A673 (cell line): Measurements from ENCODE around the gene EAPP. TPM values are rescaled to one million over a fixed set of nuclear protein-coding genes. Genes with fewer than 3 reads are reported as not detected.
A peak's percentile ranks its signal among the peaks of the same experiment; 100 is the strongest.

Source experiments
- BruUV-seq: library from RNA; stranded (reverse); fragments of 400-500 nt; replicated peaks from 2 replicates; lab custom pipeline; 2021; lab: Mats Ljungman, UMichigan
- CTCF ChIA-PET: fragments of 300-600 bp; sonication (Branson Sonifier 250); formaldehyde crosslinking; loops from one replicate; lab custom pipeline; 2022; ENCODE audit warnings: antibody characterized with exemption; lab: Charles Lee
- POLR2A ChIA-PET: fragments of 300-600 bp; sonication (Branson Sonifier 250); formaldehyde crosslinking; loops from one replicate; lab custom pipeline; 2022; ENCODE audit warnings: antibody characterized with exemption; ENCODE audit not compliant: low non-redundant PET; lab: Charles Lee
- DNase-seq: peaks from one replicate; pipeline ENCODE4 v3.0.0-alpha.2; 2015; ENCODE audit warnings: low spot score
- H3K27ac ChIP-seq: fragments of 200-600 bp; sonication (generic); 2 replicates; pipeline ENCODE4 v1.5.1; 2016; ENCODE audit warnings: mixed run types, low read depth, mild to moderate bottlenecking, mixed read lengths, antibody characterized with exemption, low read length; ENCODE audit not compliant: poor library complexity, severe bottlenecking
- H3K27me3 ChIP-seq: fragments of 200-600 bp; sonication (generic); replicated peaks from 2 replicates; pipeline ENCODE4 v1.6.1; 2017; ENCODE audit warnings: mixed run types, low read depth, mild to moderate bottlenecking, mixed read lengths, antibody characterized with exemption, low read length; ENCODE audit not compliant: insufficient read depth, poor library complexity
- H3K36me3 ChIP-seq: fragments of 200-600 bp; sonication (generic); 2 replicates; pipeline ENCODE4 v1.6.1; 2016; ENCODE audit warnings: mixed run types, mild to moderate bottlenecking, mixed read lengths, antibody characterized with exemption, low read length; ENCODE audit not compliant: insufficient read depth, poor library complexity, severe bottlenecking
- H3K4me1 ChIP-seq: fragments of 200-600 bp; sonication (generic); 2 replicates; pipeline ENCODE4 v1.6.1; 2017; ENCODE audit warnings: mixed run types, mild to moderate bottlenecking, mixed read lengths, antibody characterized with exemption, low read length; ENCODE audit not compliant: insufficient read depth, poor library complexity, severe bottlenecking
- H3K4me3 ChIP-seq: fragments of 200-600 bp; sonication (generic); 2 replicates; pipeline ENCODE4 v1.5.1; 2016; ENCODE audit warnings: low read depth, mixed run types, mild to moderate bottlenecking, mixed read lengths, low read length; ENCODE audit not compliant: poor library complexity, severe bottlenecking
- H3K9me3 ChIP-seq: fragments of 200-600 bp; sonication (generic); 2 replicates; pipeline ENCODE4 v1.6.1; 2016; ENCODE audit warnings: mixed run types, low read depth, mild to moderate bottlenecking, mixed read lengths, antibody characterized with exemption, low read length; ENCODE audit not compliant: poor library complexity, severe bottlenecking
- CTCF ChIP-seq: fragments of 300-800, 200-600 bp; sonication (generic); conservative IDR thresholded peaks from 2 replicates; pipeline ENCODE4 v1.5.1; 2017; ENCODE audit warnings: low read depth, mild to moderate bottlenecking, antibody characterized with exemption, low read length, moderate library complexity, mixed read lengths
- EZH2 ChIP-seq: fragments of 200-600 bp; sonication (generic); IDR thresholded peaks from 2 replicates; pipeline ENCODE4 v1.6.1; 2017; ENCODE audit warnings: borderline replicate concordance, low read depth, mild to moderate bottlenecking, mixed read lengths, antibody characterized with exemption, low read length; ENCODE audit not compliant: poor library complexity, severe bottlenecking
- intact Hi-C: fragments of 100-400 bp; cut with micrococcal nuclease; formaldehyde crosslinking; loops from one replicate; pipeline ENCODE4 v1.10.0; 2022; ENCODE audit not compliant: unreplicated experiment
- total RNA-seq: library from RNA; stranded (reverse); gene quantifications from 2 replicates; pipeline ENCODE4 v1.2.3, GENCODE V29; 2021

Gene EAPP
- total RNA-seq, 1 experiment from 2014 or later, result 33.1 TPM

- intact Hi-C loops, result loop anchor here (2.0 kb wide), 2 partner anchors 168 to 176 kb away; no protein-coding TSS in a partner anchor
- POLR2A ChIA-PET, result no interaction called here
- TF ChIP-seq EZH2, result no peak
- peak; percentile 76 for TF ChIP-seq CTCF
Observed at GRCh38 chr14:34498684-34499412, 40.7 kb downstream of the EAPP start.

GRCh38 chr14:34496679-34497513 lies 42.6 kb downstream of the EAPP start:
- POLR2A ChIA-PET, result no interaction called here

More at GRCh38 chr14:34498684-34499412, 40.7 kb downstream of the EAPP start:
- peak; percentile 63 for DNase-seq
- Histone ChIP-seq H3K9me3 (no peaks in the 10 kb centered on the region), H3K4me3 (no peak overlapping the region), H3K36me3 (no peaks in the 10 kb centered on the region), H3K4me1 (peaks cover 9% of the 10 kb centered on the region), H3K27me3 (no peaks in the 10 kb centered on the region), H3K27ac (no peak overlapping the region)
- BruUV-seq, result no TSS peak
- CTCF ChIA-PET, result interaction anchor here (0.6 to 1.5 kb wide), 4 partner anchors 167 to 963 kb away, joined by 3 to 12 read pairs (median 5); no protein-coding TSS in a partner anchor

More at GRCh38 chr14:34496679-34497513, 42.6 kb downstream of the EAPP start:
- no peaks in the 10 kb centered on the region for H3K27me3 ChIP-seq
- DNase-seq, result peak; percentile 85
- CTCF ChIA-PET, result no interaction called here
- H3K4me1 ChIP-seq, result peaks cover 9% of the 10 kb centered on the region
- no peaks in the 10 kb centered on the region for H3K36me3 ChIP-seq
- peak overlapping the region; percentile 11 for H3K27ac ChIP-seq
- intact Hi-C loops, result no loop called here
- H3K4me3 ChIP-seq, result no peak overlapping the region
- TF ChIP-seq CTCF (0 out of 2 replicates have a peak, but pooled peaks have one; percentile 15), EZH2 (no peak)
- no TSS peak for BruUV-seq
- no peaks in the 10 kb centered on the region for H3K9me3 ChIP-seq
